B cell (primary cell): ENCODE data around the gene PANK4. TPM values are rescaled to one million over a fixed set of nuclear protein-coding genes. Genes with fewer than 3 reads are reported as not detected.

ENCODE experiments used
- ATAC-seq: fragments of 200-7000 bp; cut with Tn5 transposase; one replicate; pipeline ENCODE4 v1.10.0; 2021; ENCODE audit warnings: low read depth, mild to moderate bottlenecking, moderate number of reproducible peaks, moderate library complexity
- CTCF ChIA-PET: fragments of 350-600 bp; sonication (Branson Sonifier 250); formaldehyde crosslinking; loops from one replicate; lab custom pipeline; 2021; ENCODE audit warnings: antibody characterized with exemption, inconsistent platforms; lab: Charles Lee
- POLR2A ChIA-PET: fragments of 350-600 bp; sonication (Branson Sonifier 250); formaldehyde crosslinking; loops from one replicate; lab custom pipeline; 2021; ENCODE audit warnings: antibody characterized with exemption; lab: Charles Lee
- DNase-seq: peaks from one replicate; pipeline ENCODE4 v3.0.0; 2013
- H2AFZ ChIP-seq: 2 replicates; pipeline ENCODE4 v1.6.1; 2012; ENCODE audit warnings: mild to moderate bottlenecking, low read depth, low read length; ENCODE audit not compliant: insufficient read depth, poor library complexity, severe bottlenecking
- H3K27ac ChIP-seq, 2 donors: 1 replicate in 1 of 2; 2 replicates in 1 of 2; pipeline ENCODE4 v1.5.1; 2012 to 2013; ENCODE audit warnings: low read length in 2 of 2, mild to moderate bottlenecking in 2 of 2, moderate library complexity in 1 of 2
- H3K27me3 ChIP-seq, 4 experiments: fragments of 200-600 bp in 1 of 4; sonication (generic) in 1 of 4; replicated peaks in 1 of 4; 1 replicate in 2 of 4; 2 replicates in 2 of 4; pipeline versions ENCODE4 v1.6.1 to v1.7.0; 2013 to 2016; ENCODE audit warnings: low read length in 3 of 4, mild to moderate bottlenecking in 2 of 4, mixed read lengths in 1 of 4, moderate library complexity in 1 of 4; ENCODE audit not compliant: insufficient read depth in 4 of 4, control insufficient read depth in 3 of 4; ENCODE audit errors: control extremely low read depth in 1 of 4
- H3K36me3 ChIP-seq, 2 experiments: replicated peaks in 1 of 2; 1 replicate in 1 of 2; 2 replicates in 1 of 2; pipeline versions ENCODE4 v1.6.1 to v1.7.1; 2013; ENCODE audit warnings: low read length in 1 of 2; ENCODE audit not compliant: insufficient read depth in 2 of 2, control insufficient read depth in 1 of 2; ENCODE audit errors: control extremely low read depth in 1 of 2, extremely low read depth in 1 of 2
- H3K4me1 ChIP-seq, 2 donors: fragments of 200-600 bp in 1 of 2; sonication (generic) in 1 of 2; 1 replicate in 1 of 2; 2 replicates in 1 of 2; pipeline versions ENCODE4 v1.5.1 to v1.6.1; 2013 to 2017; ENCODE audit warnings: low read length in 2 of 2; ENCODE audit not compliant: control insufficient read depth in 2 of 2, insufficient read depth in 2 of 2
- H3K4me2 ChIP-seq: replicated peaks from 2 replicates; pipeline ENCODE3; 2012; ENCODE audit warnings: mild to moderate bottlenecking, low read depth, low read length; ENCODE audit not compliant: poor library complexity, severe bottlenecking
- H3K4me3 ChIP-seq, 5 experiments: fragments of 200-600 bp in 1 of 5; sonication (generic) in 1 of 5; 1 replicate in 3 of 5; 2 replicates in 2 of 5; pipeline versions ENCODE4 v1.5.1 to v1.7.0; 2011 to 2016; ENCODE audit warnings: low read length in 4 of 5, mild to moderate bottlenecking in 4 of 5, low read depth in 2 of 5, control low read depth in 1 of 5, moderate library complexity in 1 of 5; ENCODE audit not compliant: insufficient read depth in 1 of 5; ENCODE audit errors: control extremely low read depth in 1 of 5, extremely low read depth in 1 of 5
- H3K79me2 ChIP-seq: fragments of 200-600 bp; sonication (generic); one replicate; pipeline ENCODE4 v1.6.0; 2016; ENCODE audit warnings: low read length; ENCODE audit not compliant: control insufficient read depth, insufficient read depth
- H3K9ac ChIP-seq: fragments of 200-600 bp; sonication (generic); 2 replicates; pipeline ENCODE4 v1.6.1; 2017; ENCODE audit warnings: mild to moderate bottlenecking, low read length, moderate library complexity
- H3K9me3 ChIP-seq, 3 donors: one replicate each; pipeline versions ENCODE4 v1.6.1 to v1.7.1; 2013; ENCODE audit warnings: low read length in 2 of 3; ENCODE audit not compliant: control insufficient read depth in 2 of 3, insufficient read depth in 1 of 3; ENCODE audit errors: control extremely low read depth in 1 of 3
- H4K20me1 ChIP-seq: 2 replicates; pipeline ENCODE4 v1.6.0; 2012; ENCODE audit warnings: mild to moderate bottlenecking, low read length; ENCODE audit not compliant: insufficient read depth, control insufficient read depth, poor library complexity, severe bottlenecking
- H3K27ac Mint-ChIP-seq: one replicate; pipeline ENCODE4 v1.8.0; 2021; ENCODE audit warnings: mixed read lengths
- H3K27me3 Mint-ChIP-seq: one replicate; pipeline ENCODE4 v1.8.0; 2021; ENCODE audit warnings: mixed read lengths
- H3K4me1 Mint-ChIP-seq: one replicate; pipeline ENCODE4 v1.8.0; 2021; ENCODE audit warnings: mixed read lengths
- H3K4me3 Mint-ChIP-seq: one replicate; pipeline ENCODE4 v1.8.0; 2021; ENCODE audit warnings: mixed read lengths
- H3K9me3 Mint-ChIP-seq: one replicate; pipeline ENCODE4 v1.8.0; 2022; ENCODE audit warnings: mixed read lengths; ENCODE audit not compliant: insufficient read depth
- CTCF ChIP-seq: fragments of 200-600 bp; IDR thresholded peaks from one replicate; pipeline ENCODE4 v1.8.0; 2022; ENCODE audit warnings: antibody characterized with exemption, mild to moderate bottlenecking
- EZH2 ChIP-seq: IDR thresholded peaks from 2 replicates; pipeline ENCODE4 v1.6.1; 2012; ENCODE audit warnings: borderline replicate concordance, low read depth, mild to moderate bottlenecking, moderate library complexity, low read length; ENCODE audit not compliant: insufficient read depth, poor library complexity, severe bottlenecking
- WGBS: methylation state at CpG from one replicate; pipeline ENCODE4 v1.1.5; 2013; ENCODE audit warnings: missing lambda C conversion rate; ENCODE audit not compliant: insufficient coverage; 5-methylcytosine and 5-hydroxymethylcytosine counted together
- intact Hi-C: fragments of 100-400 bp; cut with micrococcal nuclease; formaldehyde crosslinking; loops from one replicate; pipeline ENCODE4 v1.10.0; 2022
- polyA plus RNA-seq: library from polyadenylated mRNA; depleted of rRNA; stranded (reverse); fragments of >200 nt; gene quantifications from 2 replicates; pipeline ENCODE4 v1.2.3, GENCODE V29; 2012
- total RNA-seq, 2 donors: library from RNA; stranded (reverse); fragments of 120-200 nt in 1 of 2; gene quantifications; 1 replicate in 1 of 2; 2 replicates in 1 of 2; pipeline versions ENCODE4 v1.2.3 to v1.2.4, GENCODE V29; 2013 to 2022

PANK4 gene
- total and polyA plus RNA-seq, 2 donors (not counting 1 experiment from before 2014, with no cell fraction given): 38.0 to 80.5 TPM

DNA sequence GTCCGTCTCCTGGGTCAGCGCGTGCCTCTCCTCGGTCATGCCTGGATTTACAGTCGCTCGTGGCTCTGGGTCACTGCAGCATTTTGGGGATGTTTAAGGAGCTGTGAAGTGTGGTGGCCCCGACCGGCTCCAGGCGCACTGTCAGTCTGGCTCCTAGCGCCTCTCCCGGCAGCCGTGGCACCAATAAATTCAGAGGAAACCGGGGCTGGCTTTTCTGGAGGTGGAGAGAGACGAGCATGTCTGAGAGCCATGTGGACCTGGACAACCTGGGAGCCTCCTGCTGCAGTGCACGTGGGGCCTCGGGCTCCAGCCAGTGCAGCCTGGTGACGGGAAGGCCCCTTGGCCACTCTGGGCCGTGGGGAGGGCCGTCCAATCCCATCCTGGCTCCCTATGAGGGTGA is 33.2 kb downstream of the PANK4 start:
- no peaks in the 10 kb centered on the region for H3K27me3 Mint-ChIP-seq
- Histone ChIP-seq H3K79me2 (no peaks in the 10 kb centered on the region), H2AFZ (no peak overlapping the region), H3K9ac (no peak overlapping the region), H4K20me1 (no peaks in the 10 kb centered on the region), H3K4me1 (peaks cover 51 to 55% of the 10 kb centered on the region in 2 donors), H3K9me3 (peaks cover 0 to 19% (median 11%) of the 10 kb centered on the region in 3 donors), H3K4me2 (peak overlapping the region; percentile 81), H3K36me3 (no peaks in the 10 kb centered on the region), H3K27me3 (no peaks in the 10 kb centered on the region), H3K27ac (no peak overlapping the region), H3K4me3 (no peak overlapping the region)
- H3K4me3 Mint-ChIP-seq: no peak overlapping the region
- no peak for ATAC-seq
- ChIA-PET CTCF (interaction anchor here (0.5 kb wide), 1 partner anchor 267 kb away, joined by 3 read pairs; no protein-coding TSS in a partner anchor), POLR2A (no interaction called here)
- intact Hi-C loops: no loop called here
- TF ChIP-seq EZH2 (no peak), CTCF (no peak)
- DNase-seq: no peak
- H3K27ac Mint-ChIP-seq: peak overlapping the region; percentile 63
- 82% methylated on average over 16 of the region's 19 CpGs for WGBS
- no peaks in the 10 kb centered on the region for H3K9me3 Mint-ChIP-seq
- H3K4me1 Mint-ChIP-seq: peaks cover 49% of the 10 kb centered on the region

DNA sequence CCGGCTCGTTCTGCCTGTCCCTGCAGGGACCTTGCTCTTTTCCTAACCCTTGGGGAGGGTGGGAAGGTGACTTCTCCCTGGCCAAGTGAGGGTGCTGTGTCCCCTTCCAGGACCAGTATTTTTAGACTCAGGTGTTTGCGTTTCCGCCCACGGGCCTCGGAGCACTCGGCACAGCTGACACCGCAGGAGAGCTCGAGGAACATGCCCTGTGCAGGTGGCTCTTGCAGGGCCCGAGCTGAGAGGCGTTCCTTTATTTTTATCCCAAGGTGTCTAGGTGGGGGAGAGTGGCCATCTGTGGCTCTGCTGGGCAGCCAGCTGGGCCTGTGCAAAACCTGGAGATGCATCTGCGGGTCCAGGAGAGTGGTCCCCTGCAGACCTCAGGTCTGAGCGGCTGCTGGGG is 34.3 kb downstream of the PANK4 start:
- intact Hi-C loops: no loop called here
- Histone ChIP-seq H3K4me2 (no peak overlapping the region), H3K4me3 (no peak overlapping the region), H3K36me3 (no peaks in the 10 kb centered on the region), H3K79me2 (no peaks in the 10 kb centered on the region), H3K27ac (no peak overlapping the region), H3K9me3 (peaks cover 0 to 26% (median 11%) of the 10 kb centered on the region in 3 donors), H3K27me3 (no peaks in the 10 kb centered on the region), H4K20me1 (no peaks in the 10 kb centered on the region), H3K9ac (no peak overlapping the region), H2AFZ (no peak overlapping the region), H3K4me1 (peaks cover 40 to 44% of the 10 kb centered on the region in 2 donors)
- Mint-ChIP-seq H3K27ac (no peak overlapping the region), H3K27me3 (no peaks in the 10 kb centered on the region), H3K9me3 (no peaks in the 10 kb centered on the region), H3K4me1 (peaks cover 38% of the 10 kb centered on the region), H3K4me3 (no peak overlapping the region)
- TF ChIP-seq EZH2 (no peak), CTCF (no peak)
- POLR2A ChIA-PET: no interaction called here
- CTCF ChIA-PET: no interaction called here
- WGBS: 76% methylated on average over 13 of the region's 13 CpGs
- ATAC-seq (no peak), DNase-seq (no peak)
